Bronchial epithelial cell (primary cell): ENCODE results near the gene FLNA. TPM values are rescaled to one million over a fixed set of nuclear protein-coding genes. Genes with fewer than 3 reads are reported as not detected.

Experiments
- DNase-seq: peaks from one replicate; pipeline ENCODE4 v3.0.0-alpha.2; 2010; ENCODE audit warnings: low read depth
- FAIRE-seq: peaks from 2 replicates; lab custom pipeline; 2011; peaks lifted over from hg19 to GRCh38; lab: Jason Lieb, UNC
- H3K27me3 ChIP-seq: 2 replicates; pipeline ENCODE4 v1.5.1; 2011; ENCODE audit warnings: low read length; ENCODE audit not compliant: control insufficient read depth, insufficient read depth
- H3K36me3 ChIP-seq: 2 replicates; pipeline ENCODE4 v1.5.1; 2011; ENCODE audit warnings: low read length; ENCODE audit not compliant: control insufficient read depth, insufficient read depth
- H3K4me3 ChIP-seq: 2 replicates; pipeline ENCODE4 v1.5.1; 2011; ENCODE audit warnings: mild to moderate bottlenecking, low read depth, low read length, control low read depth
- CTCF ChIP-seq: IDR thresholded peaks from 2 replicates; pipeline ENCODE4 v1.5.1; 2011; ENCODE audit warnings: mild to moderate bottlenecking, moderate library complexity, low read length, control low read depth, inconsistent platforms; ENCODE audit not compliant: insufficient read depth, severe bottlenecking
- total RNA-seq: library from RNA; depleted of rRNA; stranded (reverse); fragments of >200 nt; gene quantifications from 2 replicates; pipeline ENCODE4 v1.2.1, GENCODE V29; 2014

The FLNA gene
- total RNA-seq, 1 donor from 2014 or later = 858 TPM

DNA sequence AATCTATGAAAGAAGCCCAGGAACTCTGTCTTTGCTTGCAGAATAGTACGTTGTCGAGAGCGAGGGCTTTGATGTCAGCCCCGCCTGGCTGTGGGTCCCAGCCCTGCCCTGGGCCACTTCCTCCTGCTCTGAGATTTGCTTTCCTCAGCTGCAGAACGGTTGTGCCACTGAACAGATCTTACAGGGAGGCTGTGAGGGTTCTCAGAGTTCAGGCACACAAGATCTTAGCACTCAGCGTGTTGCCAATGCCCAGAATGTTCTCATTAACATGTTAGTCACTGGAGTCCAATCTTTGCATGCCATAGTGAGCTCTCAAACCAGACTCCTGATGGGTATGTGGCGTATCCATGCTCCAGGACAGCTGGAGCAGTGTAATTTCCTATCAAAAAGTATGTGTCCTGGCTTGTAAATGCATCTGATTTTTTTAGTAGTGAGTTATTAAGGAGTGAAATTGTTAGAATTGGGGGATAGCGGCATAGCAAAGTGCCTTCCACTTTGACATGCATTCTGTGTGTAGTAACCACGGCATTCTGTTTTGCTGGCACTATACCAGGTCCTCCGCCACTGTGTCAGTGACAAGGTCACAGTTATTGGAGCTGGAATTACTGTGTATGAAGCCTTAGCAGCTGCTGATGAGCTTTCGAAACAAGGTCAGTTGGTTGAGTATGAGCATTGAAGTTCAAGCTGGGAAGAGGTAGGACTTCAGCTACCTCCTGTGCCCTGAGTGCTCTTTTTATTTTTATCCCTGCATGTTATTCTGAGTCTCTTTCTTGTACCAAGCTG is 47.2 kb downstream of the FLNA start:
- peak; percentile 40 for FAIRE-seq

GRCh38 chrX:154325541-154325940 is 48.9 kb downstream of the FLNA start:
- Histone ChIP-seq H3K4me3 (no peak overlapping the region), H3K36me3 (no peaks in the 10 kb centered on the region), H3K27me3 (peaks cover 16% of the 10 kb centered on the region)
- no peak for TF ChIP-seq CTCF
- FAIRE-seq (no peak), DNase-seq (no peak)

More for the DNA sequence above, 47.2 kb downstream of the FLNA start:
- Histone ChIP-seq H3K4me3 (no peak overlapping the region), H3K36me3 (no peaks in the 10 kb centered on the region), H3K27me3 (peaks cover 16% of the 10 kb centered on the region)
- DNase-seq = no peak
- TF ChIP-seq CTCF = no peak

- Histone ChIP-seq H3K36me3 (no peaks in the 10 kb centered on the region), H3K27me3 (peaks cover 16% of the 10 kb centered on the region), H3K4me3 (no peak overlapping the region)
- no peak for FAIRE-seq
- TF ChIP-seq CTCF = no peak
- no peak for DNase-seq
Observed at GRCh38 chrX:154323537-154323936, 50.9 kb downstream of the FLNA start.

GRCh38 chrX:154322890-154323289 is 51.5 kb downstream of the FLNA start:
- TF ChIP-seq CTCF = no peak
- peak; percentile 13 for FAIRE-seq
- DNase-seq = no peak
- Histone ChIP-seq H3K4me3 (no peak overlapping the region), H3K27me3 (peaks cover 16% of the 10 kb centered on the region), H3K36me3 (no peaks in the 10 kb centered on the region)

- Histone ChIP-seq H3K36me3 (no peaks in the 10 kb centered on the region), H3K27me3 (peaks cover 15% of the 10 kb centered on the region), H3K4me3 (no peak overlapping the region)
- DNase-seq (no peak), FAIRE-seq (no peak)
- TF ChIP-seq CTCF = no peak
Observed at GRCh38 chrX:154321594-154321993, 52.8 kb downstream of the FLNA start.
